Measurements from ENCODE around the gene AARS2. TPM values are rescaled to one million over a fixed set of nuclear protein-coding genes. Genes with fewer than 3 reads are reported as not detected.

The AARS2 gene
- polyA plus RNA-seq (2013, experiment 1 of 2): 6.0 TPM
- polyA plus RNA-seq (2013, experiment 2 of 2): 6.1 TPM

- Histone ChIP-seq H3K27ac (ENCODE audit: low read depth, low read length) (peak within 1 kb of the TSS; percentile 77), H3K79me1 (ENCODE audit: low read length) (peaks cover 8% of the 10 kb centered on the region), H2BK15ac (replicated peaks; ENCODE audit: low read depth) (no peak within 1 kb of the TSS), H3K4me3 (ENCODE audit: low read length) (peak within 1 kb of the TSS; percentile 72), H4K8ac (ENCODE audit: low read depth, low read length) (peak within 1 kb of the TSS; percentile 91), H3K27me3 (ENCODE audit: insufficient read depth, low read length, poor library complexity) (no peaks in the 10 kb centered on the region), H2AK5ac (ENCODE audit: low read length) (no peak within 1 kb of the TSS), H3K79me2 (ENCODE audit: control insufficient read depth, insufficient read depth, low read length) (peaks cover 7% of the 10 kb centered on the region), H3K4me1 (ENCODE audit: control insufficient read depth, low read depth, low read length) (no peaks in the 10 kb centered on the region), H3K18ac (ENCODE audit: low read length) (peak within 1 kb of the TSS; percentile 92), H2BK5ac (ENCODE audit: low read length) (no peak within 1 kb of the TSS), H3K36me3 (ENCODE audit: control insufficient read depth, insufficient read depth, low read length) (peaks cover 5% of the 10 kb centered on the region), H2BK120ac (ENCODE audit: low read depth, low read length) (peak within 1 kb of the TSS; percentile 54), H3K4ac (ENCODE audit: low read depth, low read length) (peak within 1 kb of the TSS; percentile 81), H3K4me2 (ENCODE audit: low read length) (peak within 1 kb of the TSS; percentile 54), H3K9ac (ENCODE audit: low read length) (peak within 1 kb of the TSS; percentile 91), H3K23ac (ENCODE audit: low read length) (peak within 1 kb of the TSS; percentile 55), H3K56ac (ENCODE audit: low read length) (peak within 1 kb of the TSS; percentile 94), H4K5ac (ENCODE audit: low read length) (no peak within 1 kb of the TSS)
- no CpG with 5 or more reads among the region's 52 CpGs for WGBS (ENCODE audit: extremely low coverage, insufficient coverage, low lambda C conversion rate)
- DNase-seq: peak; percentile 93
Observed at GRCh38 chr6:44312901-44313788, at the start of gene AARS2. Gene AARS2 (minus strand): TSS chr6:44313347. CDS start chr6:44313323, 24 bp downstream.

- H3K9ac ChIP-seq (ENCODE audit: low read length): no peak overlapping the region
- WGBS (ENCODE audit: extremely low coverage, insufficient coverage, low lambda C conversion rate): no CpG with 5 or more reads among the region's 6 CpGs
- no peak overlapping the region for H3K4me3 ChIP-seq (ENCODE audit: low read length)
- H2BK15ac ChIP-seq (replicated peaks; ENCODE audit: low read depth): no peak overlapping the region
- no peaks in the 10 kb centered on the region for H3K79me1 ChIP-seq (ENCODE audit: low read length)
- no peak for DNase-seq
- H3K27ac ChIP-seq (ENCODE audit: low read depth, low read length): no peak overlapping the region
- no peak overlapping the region for H2BK5ac ChIP-seq (ENCODE audit: low read length)
- H3K79me2 ChIP-seq (ENCODE audit: control insufficient read depth, insufficient read depth, low read length): no peaks in the 10 kb centered on the region
- H3K4me1 ChIP-seq (ENCODE audit: control insufficient read depth, low read depth, low read length): no peaks in the 10 kb centered on the region
- H2BK120ac ChIP-seq (ENCODE audit: low read depth, low read length): no peak overlapping the region
- H3K56ac ChIP-seq (ENCODE audit: low read length): no peak overlapping the region
- no peak overlapping the region for H4K8ac ChIP-seq (ENCODE audit: low read depth, low read length)
- no peak overlapping the region for H3K4me2 ChIP-seq (ENCODE audit: low read length)
- no peak overlapping the region for H2AK5ac ChIP-seq (ENCODE audit: low read length)
- no peak overlapping the region for H3K23ac ChIP-seq (ENCODE audit: low read length)
- no peaks in the 10 kb centered on the region for H3K27me3 ChIP-seq (ENCODE audit: insufficient read depth, low read length, poor library complexity)
- H4K5ac ChIP-seq (ENCODE audit: low read length): no peak overlapping the region
- no peak overlapping the region for H3K18ac ChIP-seq (ENCODE audit: low read length)
- H3K4ac ChIP-seq (ENCODE audit: low read depth, low read length): no peak overlapping the region
- no peaks in the 10 kb centered on the region for H3K36me3 ChIP-seq (ENCODE audit: control insufficient read depth, insufficient read depth, low read length)
Observed at GRCh38 chr6:44361947-44362346, 48.8 kb upstream of the AARS2 start.

GRCh38 chr6:44359973-44360372 lies 46.8 kb upstream of the AARS2 start:
- Histone ChIP-seq H3K9ac (ENCODE audit: low read length) (no peak overlapping the region), H2AK5ac (ENCODE audit: low read length) (no peak overlapping the region), H2BK15ac (replicated peaks; ENCODE audit: low read depth) (no peak overlapping the region), H3K27ac (ENCODE audit: low read depth, low read length) (no peak overlapping the region), H2BK5ac (ENCODE audit: low read length) (no peak overlapping the region), H2BK120ac (ENCODE audit: low read depth, low read length) (no peak overlapping the region), H3K56ac (ENCODE audit: low read length) (no peak overlapping the region), H3K36me3 (ENCODE audit: control insufficient read depth, insufficient read depth, low read length) (no peaks in the 10 kb centered on the region), H3K23ac (ENCODE audit: low read length) (no peak overlapping the region), H3K79me1 (ENCODE audit: low read length) (no peaks in the 10 kb centered on the region), H3K27me3 (ENCODE audit: insufficient read depth, low read length, poor library complexity) (no peaks in the 10 kb centered on the region), H3K4me1 (ENCODE audit: control insufficient read depth, low read depth, low read length) (no peaks in the 10 kb centered on the region), H3K4me2 (ENCODE audit: low read length) (no peak overlapping the region), H3K4ac (ENCODE audit: low read depth, low read length) (no peak overlapping the region), H4K5ac (ENCODE audit: low read length) (no peak overlapping the region), H4K8ac (ENCODE audit: low read depth, low read length) (no peak overlapping the region), H3K79me2 (ENCODE audit: control insufficient read depth, insufficient read depth, low read length) (no peaks in the 10 kb centered on the region), H3K18ac (ENCODE audit: low read length) (no peak overlapping the region), H3K4me3 (ENCODE audit: low read length) (no peak overlapping the region)
- no CpG with 5 or more reads among the region's 3 CpGs for WGBS (ENCODE audit: extremely low coverage, insufficient coverage, low lambda C conversion rate)
- no peak for DNase-seq

GRCh38 chr6:44356487-44356886 lies 43.3 kb upstream of the AARS2 start:
- DNase-seq: no peak
- Histone ChIP-seq H3K27me3 (ENCODE audit: insufficient read depth, low read length, poor library complexity) (no peaks in the 10 kb centered on the region), H3K18ac (ENCODE audit: low read length) (no peak overlapping the region), H3K4me3 (ENCODE audit: low read length) (no peak overlapping the region), H3K27ac (ENCODE audit: low read depth, low read length) (no peak overlapping the region), H2AK5ac (ENCODE audit: low read length) (no peak overlapping the region), H2BK120ac (ENCODE audit: low read depth, low read length) (no peak overlapping the region), H4K5ac (ENCODE audit: low read length) (no peak overlapping the region), H3K4ac (ENCODE audit: low read depth, low read length) (no peak overlapping the region), H3K9ac (ENCODE audit: low read length) (no peak overlapping the region), H4K8ac (ENCODE audit: low read depth, low read length) (no peak overlapping the region), H3K79me1 (ENCODE audit: low read length) (no peaks in the 10 kb centered on the region), H3K36me3 (ENCODE audit: control insufficient read depth, insufficient read depth, low read length) (no peaks in the 10 kb centered on the region), H3K56ac (ENCODE audit: low read length) (no peak overlapping the region), H3K79me2 (ENCODE audit: control insufficient read depth, insufficient read depth, low read length) (no peaks in the 10 kb centered on the region), H2BK5ac (ENCODE audit: low read length) (no peak overlapping the region), H3K4me2 (ENCODE audit: low read length) (no peak overlapping the region), H3K4me1 (ENCODE audit: control insufficient read depth, low read depth, low read length) (no peaks in the 10 kb centered on the region), H2BK15ac (replicated peaks; ENCODE audit: low read depth) (no peak overlapping the region), H3K23ac (ENCODE audit: low read length) (no peak overlapping the region)
- no CpG with 5 or more reads among the region's 1 CpG for WGBS (ENCODE audit: extremely low coverage, insufficient coverage, low lambda C conversion rate)

GRCh38 chr6:44355640-44356039 lies 42.5 kb upstream of the AARS2 start:
- WGBS (ENCODE audit: extremely low coverage, insufficient coverage, low lambda C conversion rate): no CpG with 5 or more reads among the region's 4 CpGs
- H3K36me3 ChIP-seq (ENCODE audit: control insufficient read depth, insufficient read depth, low read length): no peaks in the 10 kb centered on the region
- no peak overlapping the region for H2AK5ac ChIP-seq (ENCODE audit: low read length)
- no peak overlapping the region for H2BK15ac ChIP-seq (replicated peaks; ENCODE audit: low read depth)
- no peak overlapping the region for H2BK120ac ChIP-seq (ENCODE audit: low read depth, low read length)
- no peaks in the 10 kb centered on the region for H3K79me1 ChIP-seq (ENCODE audit: low read length)
- H3K18ac ChIP-seq (ENCODE audit: low read length): no peak overlapping the region
- no peak overlapping the region for H3K27ac ChIP-seq (ENCODE audit: low read depth, low read length)
- H2BK5ac ChIP-seq (ENCODE audit: low read length): no peak overlapping the region
- no peak overlapping the region for H3K4me2 ChIP-seq (ENCODE audit: low read length)
- H4K8ac ChIP-seq (ENCODE audit: low read depth, low read length): no peak overlapping the region
- H3K9ac ChIP-seq (ENCODE audit: low read length): no peak overlapping the region
- no peak overlapping the region for H3K4ac ChIP-seq (ENCODE audit: low read depth, low read length)
- H3K79me2 ChIP-seq (ENCODE audit: control insufficient read depth, insufficient read depth, low read length): no peaks in the 10 kb centered on the region
- H3K56ac ChIP-seq (ENCODE audit: low read length): no peak overlapping the region
- no peak overlapping the region for H3K23ac ChIP-seq (ENCODE audit: low read length)
- H3K27me3 ChIP-seq (ENCODE audit: insufficient read depth, low read length, poor library complexity): no peaks in the 10 kb centered on the region
- H4K5ac ChIP-seq (ENCODE audit: low read length): no peak overlapping the region
- no peak overlapping the region for H3K4me3 ChIP-seq (ENCODE audit: low read length)
- no peaks in the 10 kb centered on the region for H3K4me1 ChIP-seq (ENCODE audit: control insufficient read depth, low read depth, low read length)
- DNase-seq: no peak
